ENCODE measurements around the gene HRH2.

- TF ChIP-seq CTCF (IDR thresholded peaks at IDR 0.05): no peak
- TF ChIP-seq EZH2 (IDR thresholded peaks at IDR 0.05; ENCODE audit: borderline replicate concordance, insufficient read depth, low read depth, low read length, poor library complexity, severe bottlenecking): no peak
These were observed 52.5 kb downstream of the HRH2 start for GRCh38 chr5:175710326-175710725.
